Measurements from ENCODE around the gene PIGQ.

Gene PIGQ

DNA sequence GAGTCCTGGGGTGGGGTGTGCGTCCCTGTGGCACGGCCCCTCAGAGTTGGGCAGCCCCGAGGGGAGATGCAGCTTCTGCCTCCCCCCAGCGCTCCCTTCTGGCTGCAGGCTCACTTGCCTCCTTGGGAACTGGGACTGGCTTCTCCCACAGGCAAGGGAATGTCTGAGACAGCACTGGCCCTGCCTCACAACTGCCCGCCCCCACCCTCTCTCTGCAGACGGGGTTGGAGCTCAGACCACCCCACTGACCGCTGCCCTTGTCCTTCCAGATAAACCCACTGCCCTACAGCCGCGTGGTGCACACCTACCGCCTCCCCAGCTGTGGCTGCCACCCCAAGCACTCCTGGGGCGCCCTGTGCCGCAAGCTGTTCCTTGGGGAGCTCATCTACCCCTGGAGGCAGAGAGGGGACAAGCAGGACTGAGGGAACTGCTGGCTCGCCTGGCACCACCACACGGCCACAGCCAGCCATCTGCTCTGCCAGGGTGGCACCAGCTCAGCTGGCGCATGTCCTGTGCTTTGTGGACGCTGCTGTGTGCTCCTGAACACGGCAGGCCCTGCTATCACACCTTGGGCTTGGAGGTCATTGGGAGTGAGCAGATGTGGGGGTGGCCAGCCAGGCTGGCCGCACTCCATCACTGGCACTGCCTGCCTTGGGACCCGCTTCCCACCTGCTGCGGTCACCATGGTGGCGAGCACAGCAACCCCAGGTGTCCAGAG, 13.0 kb downstream of the PIGQ start:
- in situ Hi-C loops (cut with HindIII; ENCODE audit: low sequenced_read_pairs): no loop called here

DNA sequence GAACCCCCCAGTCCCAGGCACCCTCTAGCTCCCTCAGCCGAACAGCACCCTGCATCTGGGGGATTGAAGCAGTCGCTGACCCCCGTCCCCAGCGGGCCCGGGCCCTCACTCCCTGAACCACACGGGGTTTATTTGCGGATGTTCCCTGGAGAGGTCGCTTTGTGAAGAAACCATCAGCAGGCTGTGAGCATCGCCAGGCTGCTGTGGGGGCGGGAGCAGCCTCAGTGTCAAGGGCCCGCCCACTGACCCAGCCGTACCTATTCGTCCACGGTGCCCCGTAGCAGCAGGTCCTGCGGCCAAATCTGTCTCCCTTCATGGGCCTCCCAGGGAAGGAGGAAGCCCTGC, 13.7 kb downstream of the PIGQ start:
- in situ Hi-C loops (cut with HindIII; ENCODE audit: low sequenced_read_pairs): no loop called here

DNA sequence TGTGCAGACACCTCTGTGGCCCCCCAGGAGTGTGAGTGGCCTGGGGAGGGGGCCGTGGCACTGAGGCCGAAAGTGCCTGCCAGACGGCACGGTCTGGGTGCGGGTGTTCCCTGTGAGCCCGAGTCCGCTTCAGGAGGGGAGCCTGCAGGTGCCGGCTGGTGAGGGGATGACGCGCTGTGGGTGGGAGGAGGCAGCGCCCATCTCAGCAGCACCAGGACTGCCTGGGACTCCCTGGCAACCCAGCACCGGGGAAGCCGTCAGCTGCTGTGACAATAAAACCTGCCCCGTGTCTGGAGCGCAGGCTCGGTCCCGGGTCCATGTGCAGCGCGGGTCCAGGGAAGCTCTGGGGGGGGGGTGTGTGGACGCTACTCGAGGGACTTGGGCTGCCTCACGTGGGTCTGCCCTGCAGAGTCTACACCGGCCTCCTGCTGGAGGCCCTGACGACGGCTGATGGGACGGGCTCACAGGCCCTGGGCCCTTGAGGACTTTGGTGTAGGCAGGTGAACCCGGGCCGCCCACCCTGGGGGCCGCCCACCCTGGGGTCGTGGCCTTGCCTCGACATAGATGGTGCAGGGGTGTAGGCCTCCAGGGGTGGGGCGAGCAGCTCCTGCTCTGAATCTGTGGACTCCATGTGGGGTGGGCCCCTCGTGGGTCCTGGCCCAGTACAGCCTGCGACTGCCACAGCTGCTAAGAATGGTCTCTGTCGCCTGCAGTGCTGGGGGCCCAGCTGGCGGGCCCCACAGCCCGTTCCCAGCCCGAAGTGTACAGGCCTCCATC, 14.2 kb downstream of the PIGQ start:
- in situ Hi-C loops (cut with HindIII; ENCODE audit: low sequenced_read_pairs): no loop called here

DNA sequence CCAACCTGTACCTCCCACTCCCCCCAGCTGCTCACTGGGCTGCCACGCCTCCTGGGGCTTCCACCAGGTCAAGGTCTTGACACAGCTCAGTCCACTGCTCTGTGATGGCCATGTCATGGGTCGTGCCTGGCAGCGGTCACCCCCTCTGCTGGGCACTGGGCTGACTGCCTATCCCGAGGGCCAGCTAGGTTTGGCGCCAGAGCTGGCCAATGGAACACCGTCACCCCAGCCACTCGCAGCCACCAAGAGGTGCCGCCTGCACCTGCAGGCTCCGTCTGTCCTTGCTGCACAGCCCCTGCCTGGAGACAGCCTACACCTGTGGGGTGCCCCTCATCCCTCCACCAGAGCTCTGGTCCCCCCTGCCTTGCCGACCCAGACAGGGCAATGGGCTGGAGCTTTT, 15.6 kb downstream of the PIGQ start:
- in situ Hi-C loops (cut with HindIII; ENCODE audit: low sequenced_read_pairs): no loop called here

DNA sequence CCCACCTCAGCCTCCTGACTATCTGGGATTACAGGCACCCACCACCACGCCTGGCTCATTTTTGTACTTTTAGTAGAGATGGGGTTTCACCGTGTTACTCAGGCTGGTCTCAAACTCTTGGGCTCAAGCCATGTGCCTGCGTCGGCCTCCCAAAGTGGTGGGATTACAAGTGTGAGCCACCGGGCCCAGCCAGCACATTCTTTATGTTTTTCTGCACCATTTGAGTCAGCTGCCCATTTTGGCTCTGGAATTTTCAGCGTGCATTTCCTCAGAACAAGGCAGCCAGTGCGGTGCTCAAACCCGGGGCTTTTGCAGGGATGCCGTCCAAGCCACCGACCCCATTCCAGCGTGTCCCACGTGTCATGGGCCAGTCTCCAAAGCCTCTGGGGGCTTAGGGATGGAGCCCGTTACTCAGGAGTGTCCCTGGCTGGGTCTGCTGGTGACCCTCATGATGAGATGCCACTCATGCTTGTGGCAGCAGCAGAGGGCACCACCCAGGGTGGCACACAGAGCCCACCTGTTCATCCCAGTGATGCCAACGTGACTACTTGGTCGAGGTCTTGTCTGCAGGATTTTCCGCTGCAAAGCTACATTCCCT, 16.4 kb downstream of the PIGQ start:
- in situ Hi-C loops (cut with HindIII; ENCODE audit: low sequenced_read_pairs): no loop called here

DNA sequence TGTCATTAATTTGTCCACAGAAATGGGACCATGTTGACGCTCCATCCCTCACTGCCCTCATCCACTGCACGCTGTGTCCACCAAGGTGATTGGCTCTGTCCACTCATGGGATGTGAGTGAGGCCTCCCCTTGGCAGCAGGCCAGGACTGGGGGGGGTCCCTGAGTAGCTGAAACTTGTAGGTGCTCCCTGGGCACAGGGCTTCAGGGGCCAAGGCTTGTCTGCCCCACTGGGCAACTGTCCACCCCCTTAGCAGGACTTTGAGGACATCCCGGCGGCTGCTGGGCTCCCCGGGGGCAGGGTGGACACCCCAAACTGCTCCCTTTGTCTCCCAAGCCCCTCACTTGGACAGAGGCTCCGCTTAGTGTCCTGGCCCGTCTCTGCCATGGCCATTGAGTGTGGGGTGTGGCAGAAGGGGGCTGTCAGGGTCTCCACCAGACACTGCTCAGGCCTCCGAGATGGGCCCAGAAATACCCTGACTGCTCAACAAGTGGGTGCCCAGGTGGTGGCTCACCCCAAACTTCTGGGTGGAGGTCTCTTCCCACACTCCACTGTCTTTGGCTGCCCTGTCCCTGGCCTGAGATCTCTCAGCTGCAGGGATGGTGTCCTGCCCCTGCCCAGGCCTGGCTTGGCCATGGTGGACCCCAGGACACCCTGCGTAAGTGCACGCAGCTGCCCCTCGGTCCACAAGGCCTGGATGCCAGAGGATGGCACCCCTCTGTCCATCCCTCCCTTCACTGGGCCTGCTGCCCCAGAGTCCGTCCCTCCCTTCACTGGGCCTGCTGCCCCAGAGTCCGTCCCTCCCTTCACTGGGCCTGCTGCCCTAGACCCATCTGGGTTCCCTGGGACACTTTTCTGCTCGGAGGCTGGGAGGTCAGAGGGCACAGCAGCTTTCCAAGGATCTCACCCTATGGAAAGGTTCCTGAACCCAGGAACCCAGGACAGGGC, 17.1 kb downstream of the PIGQ start:
- in situ Hi-C loops (cut with HindIII; ENCODE audit: low sequenced_read_pairs): no loop called here

DNA sequence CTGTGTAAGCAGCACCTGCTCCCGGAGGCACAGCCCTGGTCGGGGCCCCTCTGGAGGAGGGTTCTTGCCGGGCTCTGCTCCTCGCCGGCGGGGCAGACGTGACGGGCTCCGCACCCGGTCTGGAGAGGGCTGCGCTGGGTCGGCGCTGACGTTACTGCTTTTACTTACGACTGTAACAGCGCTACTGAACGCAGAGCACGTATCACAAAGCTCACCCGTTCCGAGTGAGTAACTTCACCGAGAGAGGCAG, 18.8 kb downstream of the PIGQ start:
- in situ Hi-C loops (cut with HindIII; ENCODE audit: low sequenced_read_pairs): no loop called here

DNA sequence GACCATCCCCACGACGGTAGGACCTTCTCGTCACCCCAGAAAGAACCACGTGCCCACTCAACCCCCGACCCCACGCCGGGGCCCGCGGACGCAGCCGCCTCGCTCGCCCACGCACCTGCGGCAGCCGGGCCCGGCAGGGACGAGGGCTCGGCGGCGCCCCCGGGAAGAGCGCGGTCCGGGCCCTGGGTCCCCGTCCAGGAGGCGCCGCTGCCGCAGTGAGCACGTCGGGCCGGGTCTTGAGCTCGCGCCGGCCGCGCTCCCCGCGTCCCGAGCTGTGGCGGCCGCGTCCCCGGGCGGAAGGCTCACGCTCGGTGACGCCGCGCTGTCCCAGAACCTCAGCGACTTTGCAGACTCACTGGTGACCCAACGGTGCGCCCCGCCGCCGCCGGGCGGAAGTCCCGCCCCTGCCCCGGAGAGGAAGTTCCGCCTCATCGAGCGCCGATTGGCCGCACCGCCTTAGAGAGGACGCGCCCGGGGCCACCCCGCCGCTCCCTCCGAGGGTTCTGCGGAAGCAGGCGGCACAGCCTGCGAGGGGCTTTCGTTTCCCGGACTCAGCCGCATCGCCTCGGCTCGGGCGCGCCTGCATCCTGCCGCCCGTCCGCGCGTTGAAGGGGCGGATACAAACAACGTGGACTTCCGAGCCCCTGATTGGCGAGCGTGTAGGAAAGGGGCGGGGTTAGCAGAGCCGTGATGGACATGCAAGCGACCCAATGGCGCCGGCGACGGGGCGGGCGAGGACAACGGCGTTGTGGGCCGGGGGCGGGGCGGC, 19.3 kb downstream of the PIGQ start:
- in situ Hi-C loops (cut with HindIII; ENCODE audit: low sequenced_read_pairs): no loop called here

DNA sequence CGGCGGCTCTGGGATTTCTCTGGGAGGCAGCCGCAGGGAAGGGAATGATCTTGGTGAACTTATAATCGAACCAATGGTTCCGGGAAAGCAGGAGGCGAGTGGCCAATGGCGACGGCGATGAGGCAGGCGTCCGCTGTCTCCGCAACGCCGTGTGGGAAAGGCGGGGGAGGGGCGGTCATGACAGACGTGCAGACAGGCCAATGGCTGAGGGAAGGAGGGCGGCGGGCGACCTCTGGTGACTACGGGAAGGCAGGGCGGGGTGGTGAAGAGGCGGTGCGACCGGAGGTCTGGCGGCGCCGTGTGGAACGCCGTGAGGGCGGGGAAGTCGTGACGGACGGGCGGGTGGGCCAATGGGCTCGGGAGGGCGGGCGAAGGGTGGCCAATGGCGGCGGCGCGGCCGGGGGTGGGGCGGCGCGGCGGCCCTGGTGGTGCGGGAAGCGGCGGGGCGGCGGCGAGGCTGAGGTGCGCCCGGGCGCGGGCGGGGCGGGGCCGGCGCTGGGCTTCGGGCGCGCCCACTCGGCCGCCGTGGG, 20.0 kb downstream of the PIGQ start, which contains the start of gene RAB40C:
RAB40C (plus strand) TSS at position 409 of the 530 bp plus-strand sequence. CDS start 226 bp downstream, outside the sequence.
- in situ Hi-C loops (cut with HindIII; ENCODE audit: low sequenced_read_pairs): no loop called here

DNA sequence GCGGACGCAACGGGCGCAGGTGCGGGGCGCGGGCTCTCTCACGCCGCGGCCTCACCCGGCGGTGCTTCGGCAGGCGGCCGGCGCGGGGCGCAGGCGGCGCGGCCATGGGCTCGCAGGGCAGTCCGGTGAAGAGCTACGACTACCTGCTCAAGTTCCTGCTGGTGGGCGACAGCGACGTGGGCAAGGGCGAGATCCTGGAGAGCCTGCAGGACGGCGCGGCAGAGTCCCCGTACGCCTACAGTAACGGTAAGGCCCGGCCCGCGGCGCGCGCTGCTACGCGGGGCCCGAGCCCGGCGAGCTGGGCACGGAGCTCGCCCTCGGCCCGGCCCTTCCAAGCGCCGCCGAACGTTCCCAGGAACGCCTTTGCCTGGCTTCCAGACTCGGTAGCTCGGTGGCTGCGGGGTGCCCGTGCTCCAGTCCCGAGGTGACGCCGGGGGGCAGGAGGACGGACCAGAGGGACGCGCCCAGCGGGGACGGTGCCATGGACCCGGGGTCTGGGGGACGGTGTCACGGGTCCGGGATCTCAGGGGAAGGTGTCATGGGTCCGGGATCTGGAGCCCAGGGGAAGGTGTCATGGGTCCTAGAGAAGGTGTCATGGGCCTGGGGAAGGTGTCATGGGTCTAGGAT, 20.5 kb downstream of the PIGQ start:
- in situ Hi-C loops (cut with HindIII; ENCODE audit: low sequenced_read_pairs): no loop called here

DNA sequence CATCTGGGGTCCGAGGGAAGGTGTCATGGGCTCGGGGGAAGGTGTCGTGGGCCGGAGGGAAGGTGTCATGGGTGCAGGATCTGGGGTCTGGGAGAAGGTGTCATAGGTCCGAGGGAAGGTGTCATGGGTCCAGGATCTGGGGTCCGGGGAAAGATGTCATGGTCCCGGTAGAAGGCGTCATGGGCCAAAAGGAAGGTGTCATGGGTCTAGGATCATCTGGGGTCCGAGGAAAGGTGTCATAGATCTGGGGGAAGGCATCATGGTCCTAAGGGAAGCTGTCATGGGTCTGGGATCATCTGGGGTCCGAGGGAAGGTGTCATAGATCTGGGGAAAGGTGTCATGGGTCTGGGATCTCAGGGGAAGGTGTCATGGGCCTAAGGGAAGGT, 21.0 kb downstream of the PIGQ start:
- in situ Hi-C loops (cut with HindIII; ENCODE audit: low sequenced_read_pairs): no loop called here

DNA sequence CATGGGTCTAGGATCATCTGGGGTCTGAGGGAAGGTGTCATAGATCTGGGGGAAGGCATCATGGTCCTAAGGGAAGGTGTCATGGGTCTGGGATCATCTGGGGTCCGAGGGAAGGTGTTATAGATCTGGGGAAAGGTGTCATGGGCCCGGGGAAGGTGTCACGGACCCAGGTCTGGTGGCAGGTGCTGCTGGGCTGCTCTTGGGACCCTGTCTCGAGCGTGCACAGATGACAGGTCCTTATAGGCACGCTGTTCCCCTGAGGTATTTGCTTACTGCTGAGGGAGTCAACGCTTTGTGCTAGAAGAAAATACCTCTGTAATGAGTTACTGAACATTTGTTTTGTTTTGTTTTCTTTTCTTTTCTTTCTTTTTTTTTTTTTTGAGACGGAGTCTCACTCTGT, 21.5 kb downstream of the PIGQ start:
- in situ Hi-C loops (cut with HindIII; ENCODE audit: low sequenced_read_pairs): no loop called here

DNA sequence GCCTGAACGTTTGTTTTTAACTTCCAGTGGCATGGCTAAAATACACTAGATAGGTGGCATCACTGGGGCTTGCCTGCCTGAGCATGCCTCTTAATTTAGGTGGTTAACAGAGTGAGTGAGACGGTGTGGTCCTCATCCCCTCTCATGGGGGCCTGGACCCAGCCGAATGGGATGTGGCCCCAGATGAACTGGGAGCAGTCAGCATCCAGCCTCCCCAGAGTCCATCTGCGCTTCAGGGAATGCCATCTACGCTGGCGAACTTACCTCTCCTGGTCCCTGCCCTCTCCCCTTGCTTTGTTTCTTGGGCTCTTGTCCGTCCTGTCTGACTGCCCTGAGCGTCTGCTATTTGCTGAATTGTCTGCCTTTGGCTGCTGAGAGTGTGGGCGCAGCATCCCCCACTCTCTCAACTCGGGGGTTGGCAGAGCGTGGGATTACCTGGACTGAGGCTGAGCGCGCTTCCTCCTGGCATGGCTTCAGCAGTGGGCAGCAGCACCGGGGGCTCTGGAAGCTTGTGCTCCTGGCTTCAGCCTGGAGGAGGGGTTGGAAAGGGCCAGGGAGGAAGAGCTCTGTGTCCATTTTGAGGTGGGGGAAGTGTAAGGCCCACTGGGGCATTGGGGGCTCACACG, 22.2 kb downstream of the PIGQ start:
- in situ Hi-C loops (cut with HindIII; ENCODE audit: low sequenced_read_pairs): no loop called here

DNA sequence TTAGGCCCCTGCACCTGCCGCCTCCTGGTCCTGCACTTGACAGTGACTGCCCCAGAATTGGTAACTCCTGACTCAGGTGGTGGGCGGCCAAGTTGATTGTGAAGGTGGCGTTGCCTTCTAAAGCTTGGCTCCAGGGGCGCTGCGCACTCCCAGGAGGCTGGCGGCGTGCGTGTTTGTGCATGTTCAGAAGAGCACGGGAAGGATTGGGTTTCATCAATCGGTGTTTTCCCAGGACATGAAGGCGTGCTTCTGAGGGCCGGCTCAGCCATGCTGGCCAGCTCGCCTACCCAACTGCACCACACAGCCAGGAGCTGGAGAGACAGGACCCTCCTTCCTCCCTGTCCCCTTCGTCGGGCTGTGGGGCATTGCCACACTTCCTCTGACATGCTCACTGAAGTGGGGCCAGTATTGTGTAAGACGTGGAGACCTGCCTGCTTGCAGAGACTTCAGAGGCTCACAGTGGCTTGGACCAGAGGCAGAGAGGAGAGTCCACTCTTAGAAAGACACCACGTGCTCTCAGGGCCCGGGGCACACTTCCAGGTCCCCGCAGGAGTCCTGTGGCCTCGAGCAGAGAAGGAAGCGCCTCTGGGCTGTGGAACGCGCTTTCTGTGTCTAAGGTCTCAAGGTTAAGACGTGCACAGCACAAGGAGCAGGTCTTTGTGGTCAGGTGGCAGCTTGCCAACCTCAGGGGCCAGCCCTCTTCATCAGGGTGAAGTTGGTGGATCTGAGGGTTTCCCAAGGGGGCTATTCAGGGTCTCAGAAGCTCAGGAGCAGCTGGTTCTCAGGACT, 22.9 kb downstream of the PIGQ start:
- in situ Hi-C loops (cut with HindIII; ENCODE audit: low sequenced_read_pairs): no loop called here

DNA sequence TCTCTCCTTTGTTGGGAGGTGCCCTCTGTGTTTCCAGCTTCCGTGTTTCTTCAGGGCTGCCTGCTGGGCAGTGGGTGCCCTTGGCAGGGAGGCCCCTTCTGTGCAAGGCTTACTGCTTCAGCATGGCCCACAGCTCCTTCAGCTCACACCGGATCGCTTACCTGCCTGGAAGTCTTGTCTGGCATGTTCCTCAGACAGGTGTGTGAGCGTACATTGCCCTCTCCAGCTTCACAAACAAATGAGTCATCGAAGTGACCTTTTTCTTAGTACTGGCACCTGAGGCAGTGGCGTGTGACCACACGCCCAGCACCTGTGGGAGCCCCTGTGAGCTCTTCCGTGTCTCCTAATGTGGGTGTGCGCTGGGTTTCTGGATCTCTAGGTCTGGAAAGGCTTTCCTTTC, 23.6 kb downstream of the PIGQ start:
- in situ Hi-C loops (cut with HindIII; ENCODE audit: low sequenced_read_pairs): no loop called here

DNA sequence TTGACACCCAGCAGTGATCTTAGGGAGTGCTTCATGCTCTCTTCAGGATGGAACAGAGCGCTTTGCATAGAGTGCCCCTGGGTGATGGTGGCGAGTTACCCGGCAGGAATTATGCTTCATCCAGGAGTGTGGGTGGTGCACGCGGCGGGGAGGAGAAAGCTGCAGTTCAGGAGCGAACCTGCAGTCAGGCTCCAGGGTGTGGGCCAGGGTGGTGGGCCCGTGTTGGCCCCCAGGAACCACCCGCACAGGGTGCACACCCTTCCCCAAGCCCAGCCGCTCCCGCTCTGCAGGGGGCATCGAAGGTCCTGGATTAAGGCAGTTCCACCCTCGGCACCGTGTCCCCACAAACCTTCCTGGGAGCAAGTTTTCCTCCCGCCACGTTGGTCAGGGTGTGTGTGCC, 24.0 kb downstream of the PIGQ start:
- in situ Hi-C loops (cut with HindIII; ENCODE audit: low sequenced_read_pairs): no loop called here

DNA sequence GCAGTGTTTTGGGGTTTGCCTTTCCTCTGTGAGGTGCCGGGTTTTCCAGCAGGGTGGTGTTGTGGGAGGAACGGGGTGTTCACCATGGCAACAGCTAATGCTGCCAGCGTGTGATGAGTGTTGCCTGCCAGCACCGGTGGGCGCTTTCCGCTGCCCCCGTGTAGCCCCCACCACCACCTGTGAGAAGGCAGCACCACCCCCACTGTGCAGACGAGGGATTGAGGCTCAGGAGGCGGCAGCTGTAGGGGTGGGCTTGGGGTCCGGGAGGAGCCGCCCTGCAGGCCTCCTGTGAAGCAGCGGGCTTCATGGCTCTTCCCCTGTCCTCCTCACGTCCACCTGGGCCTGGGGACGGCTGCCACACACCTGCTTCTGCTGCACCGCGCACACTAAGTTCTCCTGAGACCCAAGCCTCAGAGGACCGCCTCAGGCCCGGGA, 25.3 kb downstream of the PIGQ start:
- in situ Hi-C loops (cut with HindIII; ENCODE audit: low sequenced_read_pairs): no loop called here

DNA sequence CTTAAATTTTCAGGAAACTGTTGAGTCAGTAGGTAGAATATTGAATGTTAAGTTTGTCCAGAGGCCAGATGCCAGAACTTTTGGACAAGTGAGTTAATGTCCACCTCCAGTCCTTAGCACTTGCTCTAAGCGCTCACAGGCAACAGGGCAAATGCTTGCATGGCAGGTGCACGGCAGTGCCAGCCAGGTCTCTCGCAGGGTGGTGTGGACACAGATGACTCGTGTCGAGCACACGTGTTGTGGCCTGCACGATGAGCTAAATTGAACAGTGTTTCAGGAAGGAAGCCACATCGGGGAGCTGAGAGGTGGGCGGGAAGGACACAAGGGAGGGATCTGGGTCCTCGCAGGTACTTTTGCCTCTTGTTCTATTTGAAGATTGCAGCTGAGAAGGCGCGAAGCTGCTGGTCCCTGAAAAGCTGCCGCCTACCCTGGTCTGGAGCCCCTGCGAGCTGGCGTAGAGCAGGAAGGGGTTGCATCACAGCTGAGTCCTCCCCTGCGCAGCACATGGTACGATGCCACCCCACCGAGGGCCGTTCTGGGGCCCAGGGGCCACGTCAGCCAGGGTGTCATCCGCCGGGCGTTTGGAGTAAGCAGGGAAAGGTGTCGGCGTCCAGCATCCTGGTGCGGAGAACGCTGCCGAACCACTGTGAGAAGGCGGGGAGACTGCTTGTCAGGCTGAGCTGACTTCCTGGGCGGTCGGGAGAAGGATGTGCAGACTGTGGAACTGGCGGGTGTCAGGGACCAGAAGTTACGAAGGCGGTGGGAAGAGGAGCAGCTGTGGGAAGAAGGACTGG, 26.4 kb downstream of the PIGQ start:
- in situ Hi-C loops (cut with HindIII; ENCODE audit: low sequenced_read_pairs): no loop called here

Data from endothelial cell of hepatic sinusoid (primary cell).